WTC11 (cell line): ENCODE measurements around the gene PHF10. TPM values are rescaled to one million over a fixed set of nuclear protein-coding genes. Genes with fewer than 3 reads are reported as not detected.

ENCODE experiments used
- ATAC-seq: fragments of 200-7000 bp; cut with Tn5 transposase; 2 replicates; pipeline ENCODE4 v1.10.0; 2021; ENCODE audit warnings: mild to moderate bottlenecking, moderate library complexity
- CTCF ChIA-PET: fragments of 300-600 bp; sonication (Branson Sonifier 250); formaldehyde crosslinking; loops from one replicate; lab custom pipeline; 2021; ENCODE audit warnings: antibody characterized with exemption; lab: Charles Lee
- POLR2A ChIA-PET: fragments of 350-600 bp; sonication (Branson Sonifier 250); formaldehyde crosslinking; loops from one replicate; lab custom pipeline; 2021; ENCODE audit warnings: antibody characterized with exemption; lab: Charles Lee
- DNase-seq: peaks from one replicate; pipeline ENCODE4 v3.0.0; 2021; ENCODE audit warnings: low spot score
- H3K27ac Mint-ChIP-seq: 2 replicates; pipeline ENCODE4 v1.8.0; 2021; ENCODE audit warnings: mixed read lengths
- H3K27me3 Mint-ChIP-seq: 2 replicates; pipeline ENCODE4 v1.8.0; 2021; ENCODE audit warnings: low read depth, mild to moderate bottlenecking, moderate library complexity, mixed read lengths
- H3K36me3 Mint-ChIP-seq: 2 replicates; pipeline ENCODE4 v1.8.0; 2021; ENCODE audit warnings: mixed read lengths
- H3K4me1 Mint-ChIP-seq: 2 replicates; pipeline ENCODE4 v1.8.0; 2022; ENCODE audit warnings: mixed read lengths
- H3K4me3 Mint-ChIP-seq: 2 replicates; pipeline ENCODE4 v1.8.0; 2021; ENCODE audit warnings: mild to moderate bottlenecking, moderate library complexity, mixed read lengths
- H3K9me3 Mint-ChIP-seq: 2 replicates; pipeline ENCODE4 v1.8.0; 2021; ENCODE audit warnings: mixed read lengths
- ARID4B ChIP-seq: sonication (generic); formaldehyde crosslinking; IDR thresholded peaks from 2 replicates; pipeline ENCODE4 v1.8.0; 2023; ENCODE audit warnings: missing genetic modification reagents, mild to moderate bottlenecking, borderline replicate concordance
- CTCF ChIP-seq: fragments of 200-600 bp; IDR thresholded peaks from 2 replicates; pipeline ENCODE4 v1.8.0; 2022; ENCODE audit warnings: antibody characterized with exemption
- ESRRA ChIP-seq: sonication (generic); formaldehyde crosslinking; IDR thresholded peaks from 2 replicates; pipeline ENCODE4 v1.8.1; 2022; ENCODE audit warnings: mild to moderate bottlenecking, missing genetic modification reagents, borderline replicate concordance
- FOXP4 ChIP-seq: sonication (generic); formaldehyde crosslinking; IDR thresholded peaks from 2 replicates; pipeline ENCODE4 v1.8.0; 2022; ENCODE audit warnings: mild to moderate bottlenecking, missing genetic modification reagents
- HMGXB4 ChIP-seq: sonication (generic); formaldehyde crosslinking; IDR thresholded peaks from 2 replicates; pipeline ENCODE4 v1.8.1; 2023; ENCODE audit warnings: mild to moderate bottlenecking, moderate library complexity, missing genetic modification reagents
- JUN ChIP-seq: sonication (generic); formaldehyde crosslinking; IDR thresholded peaks from 2 replicates; pipeline ENCODE4 v1.8.0; 2023; ENCODE audit warnings: mild to moderate bottlenecking, missing genetic modification reagents
- MAX ChIP-seq: sonication (generic); formaldehyde crosslinking; IDR thresholded peaks from 2 replicates; pipeline ENCODE4 v1.8.0; 2022; ENCODE audit warnings: mild to moderate bottlenecking, missing genetic modification reagents
- NFATC4 ChIP-seq: fragments of 250-450 bp; sonication (Bioruptor Pico); IDR thresholded peaks from 2 replicates; pipeline ENCODE4 v1.9.0; 2021; ENCODE audit warnings: mild to moderate bottlenecking
- NFE2L1 ChIP-seq: sonication (generic); formaldehyde crosslinking; IDR thresholded peaks from 2 replicates; pipeline ENCODE4 v1.8.1; 2023; ENCODE audit warnings: missing genetic modification reagents
- NR1H2 ChIP-seq: sonication (generic); formaldehyde crosslinking; IDR thresholded peaks from 2 replicates; pipeline ENCODE4 v1.9.0; 2021; ENCODE audit warnings: mild to moderate bottlenecking, moderate library complexity, missing genetic modification reagents
- OVOL2 ChIP-seq: fragments of 250-450 bp; sonication (Bioruptor Pico); IDR thresholded peaks from 2 replicates; pipeline ENCODE4 v1.9.0; 2021; ENCODE audit warnings: mild to moderate bottlenecking, borderline replicate concordance
- SOX15 ChIP-seq: fragments of 250-450 bp; sonication (Bioruptor Pico); IDR thresholded peaks from 2 replicates; pipeline ENCODE4 v1.9.0; 2021; ENCODE audit warnings: mild to moderate bottlenecking
- ZNF121 ChIP-seq: sonication (generic); formaldehyde crosslinking; IDR thresholded peaks from 2 replicates; pipeline ENCODE4 v1.8.0; 2023; ENCODE audit warnings: missing genetic modification reagents
- ZNF138 ChIP-seq: sonication (generic); formaldehyde crosslinking; conservative IDR thresholded peaks from 2 replicates; pipeline ENCODE4 v1.8.1; 2022; ENCODE audit warnings: mild to moderate bottlenecking, moderate library complexity, missing genetic modification reagents
- ZNF416 ChIP-seq: fragments of 250-450 bp; sonication (Bioruptor Pico); IDR thresholded peaks from 2 replicates; pipeline ENCODE4 v1.9.0; 2021; ENCODE audit warnings: mild to moderate bottlenecking, inconsistent platforms
- ZNF423 ChIP-seq: fragments of 250-450 bp; sonication (Bioruptor Pico); IDR thresholded peaks from 2 replicates; pipeline ENCODE4 v2.1.2; 2022; ENCODE audit warnings: mild to moderate bottlenecking, moderate library complexity
- ZNF671 ChIP-seq: fragments of 250-450 bp; sonication (Bioruptor Pico); IDR thresholded peaks from 2 replicates; pipeline ENCODE4 v1.8.0; 2021; ENCODE audit warnings: mild to moderate bottlenecking
- total RNA-seq: library from RNA; stranded (reverse); gene quantifications from 3 replicates; pipeline ENCODE4 v1.2.3, GENCODE V29; 2021
- TF ChIP-seq, protein P1 (sequence below): sonication (generic); formaldehyde crosslinking; conservative IDR thresholded peaks from 2 replicates; pipeline ENCODE4 v1.8.1; 2023; ENCODE audit warnings: mild to moderate bottlenecking, low read depth, missing genetic modification reagents, moderate library complexity
- TF ChIP-seq, protein P2 (sequence below): fragments of 250-450 bp; sonication (Bioruptor Pico); IDR thresholded peaks from 2 replicates; pipeline ENCODE4 v1.8.0; 2021; ENCODE audit warnings: mild to moderate bottlenecking
- TF ChIP-seq, protein P3 (sequence below): sonication (generic); formaldehyde crosslinking; conservative IDR thresholded peaks from 2 replicates; pipeline ENCODE4 v1.8.1; 2022; ENCODE audit warnings: mild to moderate bottlenecking, missing genetic modification reagents

The PHF10 gene
- total RNA-seq, 1 experiment from 2014 or later: 39.3 TPM

- H3K27me3 Mint-ChIP-seq: no peaks in the 10 kb centered on the region
- H3K9me3 Mint-ChIP-seq: no peaks in the 10 kb centered on the region
- no peak overlapping the region for H3K27ac Mint-ChIP-seq
- ATAC-seq (no peak), DNase-seq (no peak)
- CTCF ChIA-PET: no interaction called here
- H3K4me3 Mint-ChIP-seq: no peak overlapping the region
- TF ChIP-seq, protein P1, sequence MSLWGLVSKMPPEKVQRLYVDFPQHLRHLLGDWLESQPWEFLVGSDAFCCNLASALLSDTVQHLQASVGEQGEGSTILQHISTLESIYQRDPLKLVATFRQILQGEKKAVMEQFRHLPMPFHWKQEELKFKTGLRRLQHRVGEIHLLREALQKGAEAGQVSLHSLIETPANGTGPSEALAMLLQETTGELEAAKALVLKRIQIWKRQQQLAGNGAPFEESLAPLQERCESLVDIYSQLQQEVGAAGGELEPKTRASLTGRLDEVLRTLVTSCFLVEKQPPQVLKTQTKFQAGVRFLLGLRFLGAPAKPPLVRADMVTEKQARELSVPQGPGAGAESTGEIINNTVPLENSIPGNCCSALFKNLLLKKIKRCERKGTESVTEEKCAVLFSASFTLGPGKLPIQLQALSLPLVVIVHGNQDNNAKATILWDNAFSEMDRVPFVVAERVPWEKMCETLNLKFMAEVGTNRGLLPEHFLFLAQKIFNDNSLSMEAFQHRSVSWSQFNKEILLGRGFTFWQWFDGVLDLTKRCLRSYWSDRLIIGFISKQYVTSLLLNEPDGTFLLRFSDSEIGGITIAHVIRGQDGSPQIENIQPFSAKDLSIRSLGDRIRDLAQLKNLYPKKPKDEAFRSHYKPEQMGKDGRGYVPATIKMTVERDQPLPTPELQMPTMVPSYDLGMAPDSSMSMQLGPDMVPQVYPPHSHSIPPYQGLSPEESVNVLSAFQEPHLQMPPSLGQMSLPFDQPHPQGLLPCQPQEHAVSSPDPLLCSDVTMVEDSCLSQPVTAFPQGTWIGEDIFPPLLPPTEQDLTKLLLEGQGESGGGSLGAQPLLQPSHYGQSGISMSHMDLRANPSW (CRISPR knock-in tag): no peak
- no peak for TF ChIP-seq JUN
- no peak for TF ChIP-seq HMGXB4 (CRISPR knock-in tag)
- TF ChIP-seq MAX: no peak
- no peak for TF ChIP-seq NFE2L1 (CRISPR knock-in tag)
- TF ChIP-seq ZNF138 (CRISPR knock-in tag): no peak
- no peak for TF ChIP-seq FOXP4 (CRISPR knock-in tag)
- TF ChIP-seq NFATC4 (CRISPR knock-in tag): no peak
- POLR2A ChIA-PET: no interaction called here
- H3K36me3 Mint-ChIP-seq: peaks cover 50% of the 10 kb centered on the region
- no peaks in the 10 kb centered on the region for H3K4me1 Mint-ChIP-seq
Measured at GRCh38 chr6:169714595-169714994, 9.7 kb downstream of the PHF10 start.

DNA sequence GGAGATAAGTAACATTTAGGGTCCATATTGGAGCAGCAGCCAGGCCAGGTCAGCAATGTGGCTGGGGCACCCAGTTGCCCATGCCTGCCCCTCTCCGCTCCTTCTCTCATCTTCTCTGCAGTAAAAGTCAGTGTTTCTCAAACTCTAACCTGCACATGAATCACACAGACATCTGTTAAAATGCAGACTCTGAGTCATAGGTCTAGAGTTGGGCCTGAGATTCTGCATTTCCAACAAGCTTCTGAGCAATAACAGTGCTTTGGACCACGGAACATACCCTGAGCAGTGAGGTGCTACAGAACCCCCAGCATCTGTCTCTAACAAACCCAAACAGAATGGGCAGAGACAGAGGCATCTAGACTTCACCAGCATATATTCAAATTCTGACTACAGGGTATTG lies 10.1 kb downstream of the PHF10 start:
- Mint-ChIP-seq H3K4me1 (no peaks in the 10 kb centered on the region), H3K27me3 (no peaks in the 10 kb centered on the region), H3K27ac (no peak overlapping the region; the same call in 1 of the 2 replicates), H3K4me3 (no peak overlapping the region), H3K9me3 (no peaks in the 10 kb centered on the region), H3K36me3 (peaks cover 50% of the 10 kb centered on the region)
- DNase-seq (no peak), ATAC-seq (no peak)
- CTCF ChIA-PET: no interaction called here
- POLR2A ChIA-PET: no interaction called here
- TF ChIP-seq SOX15 (CRISPR knock-in tag) (no peak), ZNF423 (no peak), ZNF416 (CRISPR knock-in tag) (no peak), OVOL2 (CRISPR knock-in tag) (no peak), ZNF121 (no peak), CTCF (no peak), HMGXB4 (CRISPR knock-in tag) (no peak), ZNF671 (CRISPR knock-in tag) (no peak), NR1H2 (CRISPR knock-in tag) (no peak), ARID4B (no peak), ESRRA (no peak)
- TF ChIP-seq, protein P2, sequence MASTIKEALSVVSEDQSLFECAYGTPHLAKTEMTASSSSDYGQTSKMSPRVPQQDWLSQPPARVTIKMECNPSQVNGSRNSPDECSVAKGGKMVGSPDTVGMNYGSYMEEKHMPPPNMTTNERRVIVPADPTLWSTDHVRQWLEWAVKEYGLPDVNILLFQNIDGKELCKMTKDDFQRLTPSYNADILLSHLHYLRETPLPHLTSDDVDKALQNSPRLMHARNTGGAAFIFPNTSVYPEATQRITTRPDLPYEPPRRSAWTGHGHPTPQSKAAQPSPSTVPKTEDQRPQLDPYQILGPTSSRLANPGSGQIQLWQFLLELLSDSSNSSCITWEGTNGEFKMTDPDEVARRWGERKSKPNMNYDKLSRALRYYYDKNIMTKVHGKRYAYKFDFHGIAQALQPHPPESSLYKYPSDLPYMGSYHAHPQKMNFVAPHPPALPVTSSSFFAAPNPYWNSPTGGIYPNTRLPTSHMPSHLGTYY: no peak
- TF ChIP-seq, protein P3, sequence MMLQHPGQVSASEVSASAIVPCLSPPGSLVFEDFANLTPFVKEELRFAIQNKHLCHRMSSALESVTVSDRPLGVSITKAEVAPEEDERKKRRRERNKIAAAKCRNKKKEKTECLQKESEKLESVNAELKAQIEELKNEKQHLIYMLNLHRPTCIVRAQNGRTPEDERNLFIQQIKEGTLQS (CRISPR knock-in tag): no peak
